Stomach (tissue), 9 donors: ENCODE data around the gene CCIN. TPM values are rescaled to one million over a fixed set of nuclear protein-coding genes. Genes with fewer than 3 reads are reported as not detected.

Source experiments
- DNase-seq, 2 donors: peaks; one replicate each; pipeline versions ENCODE4 v3.0.0 to v3.0.0-alpha.2; 2013 to 2019
- H3K27ac ChIP-seq, 5 donors: fragments of 200-600 bp in 4 of 5; sonication (generic) in 4 of 5; one replicate each; pipeline ENCODE4 v1.5.1; 2013 to 2019; ENCODE audit warnings: mild to moderate bottlenecking in 1 of 5, moderate library complexity in 1 of 5
- H3K27me3 ChIP-seq, 3 donors: fragments of 200-600 bp; sonication (generic); one replicate each; pipeline ENCODE4 v1.5.1; 2017 to 2019; ENCODE audit warnings: mixed run types in 1 of 3
- H3K36me3 ChIP-seq, 4 donors: fragments of 200-600 bp; sonication (generic); 1 replicate in 3 of 4; 2 replicates in 1 of 4; pipeline ENCODE4 v1.5.1; 2016 to 2019
- H3K4me1 ChIP-seq, 4 donors: fragments of 200-600 bp; sonication (generic); one replicate each; pipeline ENCODE4 v1.5.1; 2016 to 2019
- H3K4me3 ChIP-seq, 4 donors: fragments of 200-600 bp; sonication (generic) in 3 of 4; one replicate each; pipeline ENCODE4 v1.5.1; 2016 to 2019; ENCODE audit warnings: mild to moderate bottlenecking in 1 of 4
- H3K9me3 ChIP-seq, 4 donors: fragments of 200-600 bp; sonication (generic); one replicate each; pipeline ENCODE4 v1.5.1; 2016 to 2019
- EP300 ChIP-seq: sonication (generic); formaldehyde crosslinking; IDR thresholded peaks from one replicate; pipeline ENCODE4 v1.6.1; 2017; ENCODE audit warnings: antibody characterized with exemption
- POLR2A ChIP-seq, 4 donors: fragments of 450-650 bp; IDR thresholded peaks; one replicate each; pipeline ENCODE4 v1.6.1; 2016; ENCODE audit warnings: antibody characterized with exemption in 4 of 4, control low read depth in 2 of 4, mild to moderate bottlenecking in 1 of 4, moderate library complexity in 1 of 4
- POLR2AphosphoS5 ChIP-seq, 3 donors: sonication (generic); formaldehyde crosslinking; IDR thresholded peaks; one replicate each; pipeline ENCODE4 v1.6.1; 2016; ENCODE audit warnings: antibody characterized with exemption in 3 of 3
- WGBS, 5 donors: extraction: QIAGEN DNeasy Blood & Tissue Kit in 3 of 5; methylation state at CpG; one replicate each; pipeline versions ENCODE4 v1.1.5 to v1.1.7; 2013 to 2018; 5-methylcytosine and 5-hydroxymethylcytosine counted together
- intact Hi-C: fragments of 100-400 bp; cut with DNase I; formaldehyde crosslinking; loops from one replicate; pipeline ENCODE4 v1.15.1; 2023; ENCODE audit warnings: low total_unique reads
- polyA plus RNA-seq, 3 donors: library from polyadenylated mRNA; stranded (reverse); fragments of 200-250 nt; gene quantifications; one replicate each; pipeline ENCODE4 v1.2.3, GENCODE V29; 2013
- total RNA-seq, 5 donors: library from RNA; depleted of rRNA; stranded (reverse); fragments of >200 nt; gene quantifications; one replicate each; pipeline versions ENCODE4 v1.1.0 to v1.2.3, GENCODE V29; 2014 to 2016
- TF ChIP-seq, protein P1 (sequence below), 7 experiments: fragments of 450-650 bp in 4 of 7; fragments of 200-600 bp in 3 of 7; sonication (generic) in 3 of 7; IDR thresholded peaks; one replicate each; pipeline ENCODE4 v1.5.1; 2016 to 2019; ENCODE audit warnings: antibody characterized with exemption in 7 of 7, control low read depth in 2 of 7, mild to moderate bottlenecking in 1 of 7
- donor health status: healthy with polysubstance abuse.
- donor health status: Bipolar disorder and iron deficiency.
- donor health status: healthy.

The CCIN gene
- total and polyA plus RNA-seq, 8 donors, result 0.08 to 1.3 (median 0.45) TPM; not detected in 3

DNA sequence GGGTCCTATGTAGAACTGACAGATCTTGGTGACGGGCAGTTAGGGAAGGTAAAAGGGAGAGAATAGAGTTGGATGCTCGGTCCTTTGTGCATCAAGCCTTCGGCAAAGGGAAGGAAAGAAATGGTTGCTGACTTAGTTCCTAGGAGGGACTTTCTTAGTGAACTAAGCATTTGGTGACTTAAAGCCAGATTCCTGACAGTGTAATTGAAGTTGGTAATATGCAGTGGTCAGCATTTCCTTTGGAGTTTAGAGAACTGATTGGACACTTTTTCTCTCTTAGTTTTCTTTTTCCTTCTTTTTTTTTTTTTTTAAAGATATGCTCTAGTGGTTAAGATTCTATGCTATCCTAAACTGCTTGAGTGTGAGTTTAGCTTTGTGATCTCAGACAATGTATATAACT, 23.8 kb downstream of the CCIN start:
- WGBS, 5 donors, result 53 to 77% (median 70%) methylated on average over 3 of the region's 3 CpGs
- Histone ChIP-seq H3K27ac (no peak overlapping the region), H3K27me3 (no peaks in the 10 kb centered on the region), H3K36me3 (peaks cover 0 to 28% (median 16%) of the 10 kb centered on the region in 4 donors), H3K4me3 (peak overlapping the region; percentile 9 to 98 (median 84)), H3K9me3 (no peaks in the 10 kb centered on the region), H3K4me1 (peaks cover 31 to 65% (median 49%) of the 10 kb centered on the region in 4 donors)
- intact Hi-C loops, result loop anchor here (5.0 kb wide), 1 partner anchor 134 kb away; no protein-coding TSS in a partner anchor
- no peak for DNase-seq
- TF ChIP-seq POLR2AphosphoS5 (IDR thresholded peaks at IDR 0.05) (no peak), POLR2A (IDR thresholded peaks at IDR 0.05) (no peak), EP300 (no peak)
- TF ChIP-seq, protein P1, sequence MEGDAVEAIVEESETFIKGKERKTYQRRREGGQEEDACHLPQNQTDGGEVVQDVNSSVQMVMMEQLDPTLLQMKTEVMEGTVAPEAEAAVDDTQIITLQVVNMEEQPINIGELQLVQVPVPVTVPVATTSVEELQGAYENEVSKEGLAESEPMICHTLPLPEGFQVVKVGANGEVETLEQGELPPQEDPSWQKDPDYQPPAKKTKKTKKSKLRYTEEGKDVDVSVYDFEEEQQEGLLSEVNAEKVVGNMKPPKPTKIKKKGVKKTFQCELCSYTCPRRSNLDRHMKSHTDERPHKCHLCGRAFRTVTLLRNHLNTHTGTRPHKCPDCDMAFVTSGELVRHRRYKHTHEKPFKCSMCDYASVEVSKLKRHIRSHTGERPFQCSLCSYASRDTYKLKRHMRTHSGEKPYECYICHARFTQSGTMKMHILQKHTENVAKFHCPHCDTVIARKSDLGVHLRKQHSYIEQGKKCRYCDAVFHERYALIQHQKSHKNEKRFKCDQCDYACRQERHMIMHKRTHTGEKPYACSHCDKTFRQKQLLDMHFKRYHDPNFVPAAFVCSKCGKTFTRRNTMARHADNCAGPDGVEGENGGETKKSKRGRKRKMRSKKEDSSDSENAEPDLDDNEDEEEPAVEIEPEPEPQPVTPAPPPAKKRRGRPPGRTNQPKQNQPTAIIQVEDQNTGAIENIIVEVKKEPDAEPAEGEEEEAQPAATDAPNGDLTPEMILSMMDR (IDR thresholded peaks at IDR 0.05), result no peak

DNA sequence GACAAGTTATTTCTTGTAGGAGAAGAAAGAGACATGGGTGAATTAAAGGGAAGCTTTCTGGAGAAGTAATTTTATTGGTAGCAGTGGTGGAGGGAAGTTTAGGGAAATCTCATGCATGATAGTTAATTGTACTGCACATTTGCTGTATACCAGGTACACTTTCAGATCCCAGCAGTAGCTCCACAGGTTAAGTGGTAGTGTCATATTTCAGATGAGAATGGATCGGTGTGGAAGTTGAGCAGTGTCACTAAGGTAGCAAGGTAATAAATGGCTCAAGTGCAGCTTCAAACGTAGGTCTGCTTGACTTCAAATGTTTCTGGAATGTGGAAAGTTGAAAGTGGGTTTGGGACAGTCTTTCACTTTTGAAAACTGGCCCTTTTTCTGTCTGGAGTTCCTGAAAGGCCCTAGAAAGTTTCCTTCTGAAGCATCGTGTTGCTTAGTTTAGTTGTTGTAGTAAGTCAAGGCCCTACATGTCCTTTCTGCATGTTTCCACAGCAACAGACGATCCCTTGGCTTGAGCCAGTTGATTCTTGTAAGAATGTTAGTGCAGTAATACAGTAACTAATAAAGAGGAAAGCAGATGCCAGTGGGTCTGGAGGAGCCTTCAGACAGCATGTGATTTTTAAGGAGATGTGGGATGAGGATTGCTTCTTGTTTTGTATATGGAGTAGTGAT, 25.3 kb downstream of the CCIN start:
- no peak for DNase-seq
- H3K27ac ChIP-seq, result no peak overlapping the region
- peaks cover 31 to 65% (median 49%) of the 10 kb centered on the region in 4 donors for H3K4me1 ChIP-seq
- peaks cover 7 to 41% (median 31%) of the 10 kb centered on the region in 4 donors for H3K36me3 ChIP-seq
- 31 to 41% (median 36%) methylated on average over 4 of the region's 4 CpGs for WGBS, 5 donors
- H3K9me3 ChIP-seq, result no peaks in the 10 kb centered on the region
- TF ChIP-seq EP300 (no peak), POLR2A (IDR thresholded peaks at IDR 0.05) (no peak), POLR2AphosphoS5 (IDR thresholded peaks at IDR 0.05) (no peak)
- TF ChIP-seq, protein P1 (IDR thresholded peaks at IDR 0.05), result no peak
- peak overlapping the region in 1 of 4 donors; percentile 98 for H3K4me3 ChIP-seq
- intact Hi-C loops, result loop anchor here (5.0 kb wide), 1 partner anchor 133 kb away; no protein-coding TSS in a partner anchor
- no peaks in the 10 kb centered on the region for H3K27me3 ChIP-seq

DNA sequence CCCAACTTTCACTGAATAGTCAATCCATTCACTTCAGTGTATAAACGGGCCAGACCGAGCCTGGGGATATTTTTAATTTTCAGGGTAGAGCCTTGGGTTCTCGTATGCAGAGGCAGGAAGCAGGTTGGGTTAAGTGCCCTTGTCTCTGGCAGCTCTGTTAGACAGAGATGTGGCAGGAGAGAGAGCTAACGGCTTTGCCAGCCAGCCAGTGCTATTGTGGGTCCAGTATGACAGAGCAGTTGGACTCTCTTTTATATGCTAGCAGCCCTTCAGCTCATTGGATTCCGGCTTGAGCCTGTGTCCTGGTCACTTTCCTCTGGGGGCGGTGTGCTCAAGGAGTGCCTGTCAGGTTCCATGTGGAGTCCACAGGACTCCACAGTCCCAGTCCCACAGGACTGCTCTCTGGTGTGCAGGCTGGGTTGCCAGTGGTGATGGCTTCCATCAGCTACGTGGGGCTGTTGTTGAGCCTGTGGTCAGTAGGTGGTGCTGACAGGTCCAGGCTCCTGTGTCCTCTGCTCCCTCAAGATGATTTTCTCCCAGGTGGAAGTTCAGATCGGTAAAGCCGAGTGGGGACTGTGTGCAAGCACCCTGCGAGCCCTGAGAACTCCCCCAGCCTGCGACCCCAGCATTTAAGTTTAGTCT, 35.8 kb downstream of the CCIN start:
- Histone ChIP-seq H3K27me3 (no peaks in the 10 kb centered on the region), H3K9me3 (no peaks in the 10 kb centered on the region), H3K36me3 (peaks cover 97 to 100% (median 100%) of the 10 kb centered on the region in 4 donors), H3K4me3 (no peak overlapping the region), H3K27ac (no peak overlapping the region), H3K4me1 (peaks cover 0 to 35% (median 25%) of the 10 kb centered on the region in 4 donors)
- WGBS, 5 donors, result 78 to 88% (median 83%) methylated on average over 11 of the region's 11 CpGs
- DNase-seq, result peak in 1 of 2 donors; percentile 30
- intact Hi-C loops, result no loop called here
- TF ChIP-seq POLR2A (IDR thresholded peaks at IDR 0.05) (no peak), EP300 (no peak), POLR2AphosphoS5 (IDR thresholded peaks at IDR 0.05) (no peak)
- TF ChIP-seq, protein P1 (IDR thresholded peaks at IDR 0.05), result no peak

DNA sequence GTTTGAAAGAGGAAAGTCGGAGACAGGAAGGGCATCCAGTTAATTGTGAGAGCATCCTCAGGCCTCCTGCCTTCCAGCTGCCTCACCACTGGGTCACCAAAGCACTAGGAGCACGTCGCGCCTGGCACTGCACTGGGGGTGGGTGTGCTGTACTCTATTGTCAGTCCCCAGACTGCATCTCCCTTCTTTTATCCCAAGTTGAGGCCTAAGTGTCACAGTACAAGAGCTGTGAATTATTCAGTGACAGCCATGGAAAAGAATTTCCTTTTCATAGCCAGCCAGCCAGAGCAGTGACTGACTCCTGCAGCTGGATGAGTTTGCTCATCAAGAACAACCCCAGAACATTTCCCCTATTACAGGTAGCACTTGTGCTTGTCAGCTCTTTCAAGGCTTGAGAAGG, 37.8 kb downstream of the CCIN start:
- peak overlapping the region in 1 of 5 donors; percentile 13 for H3K27ac ChIP-seq
- no peak for DNase-seq
- H3K36me3 ChIP-seq, result peaks cover 91 to 100% (median 100%) of the 10 kb centered on the region in 4 donors
- 75 to 85% (median 83%) methylated on average over 4 of the region's 4 CpGs for WGBS, 5 donors
- TF ChIP-seq EP300 (no peak), POLR2AphosphoS5 (IDR thresholded peaks at IDR 0.05) (no peak), POLR2A (IDR thresholded peaks at IDR 0.05) (no peak)
- TF ChIP-seq, protein P1 (IDR thresholded peaks at IDR 0.05), result no peak
- no peak overlapping the region for H3K4me3 ChIP-seq
- no peaks in the 10 kb centered on the region for H3K9me3 ChIP-seq
- intact Hi-C loops, result no loop called here
- no peaks in the 10 kb centered on the region for H3K27me3 ChIP-seq
- H3K4me1 ChIP-seq, result peaks cover 0 to 53% (median 34%) of the 10 kb centered on the region in 4 donors
